Stimulated activated CD4-positive, alpha-beta T cell treated with anti-CD3 and anti-CD28 coated beads, Interleukin-2, amount 100 ng/mL, for 24 hours (primary cell): ENCODE data around the gene MGLL.
"Not testable (repeated sequence)": the region's sequence is repeated elsewhere in the genome, so short reads cannot be mapped to it uniquely, and the experiment has no call there.

Experiments used
- DNase-seq, 2 donors: peaks; one replicate each; pipeline ENCODE4 v3.0.0-alpha.2; 2020

MGLL gene

GRCh38 chr3:127684871-127685707 lies 137.2 kb downstream of the MGLL start:
- no peak for DNase-seq

GRCh38 chr3:127682561-127682960 lies 139.8 kb downstream of the MGLL start:
- DNase-seq: no peak

GRCh38 chr3:127682175-127682554 lies 140.2 kb downstream of the MGLL start:
- DNase-seq: not testable (repeated sequence)

- no peak for DNase-seq
These were observed 141.5 kb downstream of the MGLL start for GRCh38 chr3:127680798-127681221.

- DNase-seq: no peak
These were observed 142.1 kb downstream of the MGLL start for GRCh38 chr3:127680146-127680661.

- DNase-seq: no peak
These were observed 142.7 kb downstream of the MGLL start for GRCh38 chr3:127679534-127680145.

GRCh38 chr3:127678611-127679533 lies 143.4 kb downstream of the MGLL start:
- no peak for DNase-seq

- DNase-seq: no peak
These were observed 144.1 kb downstream of the MGLL start for GRCh38 chr3:127678315-127678599.

GRCh38 chr3:127677541-127678314 lies 144.6 kb downstream of the MGLL start:
- no peak for DNase-seq

GRCh38 chr3:127676921-127677351 lies 145.4 kb downstream of the MGLL start:
- DNase-seq: no peak

- no peak for DNase-seq
These were observed 145.9 kb downstream of the MGLL start for GRCh38 chr3:127676456-127676855.

GRCh38 chr3:127675651-127676391 lies 146.5 kb downstream of the MGLL start:
- DNase-seq: no peak

- no peak for DNase-seq
These were observed 147.5 kb downstream of the MGLL start for GRCh38 chr3:127674790-127675189.

GRCh38 chr3:127674101-127674721 lies 148.1 kb downstream of the MGLL start:
- no peak for DNase-seq

GRCh38 chr3:127673191-127674100 lies 148.9 kb downstream of the MGLL start:
- DNase-seq: peak; percentile 50 to 58

GRCh38 chr3:127672429-127673190 lies 149.7 kb downstream of the MGLL start, which contains the start of gene ABTB1:
Gene ABTB1 (plus strand): TSS chr3:127672952. CDS start chr3:127673026, 74 bp downstream.
- DNase-seq: peak; percentile 87 to 89

- DNase-seq: peak; percentile 31 to 33
These were observed 150.5 kb downstream of the MGLL start for GRCh38 chr3:127671523-127672428.
